ENCODE results near the gene MKI67. TPM values are rescaled to one million over a fixed set of nuclear protein-coding genes. Genes with fewer than 3 reads are reported as not detected.

The MKI67 gene
- total and polyA plus RNA-seq, 2 of the 13 experiments (the other 11 are each of a cell fraction or from before 2014, with no cell fraction given): 6.7 to 22.9 TPM

- TF ChIP-seq, protein P1, sequence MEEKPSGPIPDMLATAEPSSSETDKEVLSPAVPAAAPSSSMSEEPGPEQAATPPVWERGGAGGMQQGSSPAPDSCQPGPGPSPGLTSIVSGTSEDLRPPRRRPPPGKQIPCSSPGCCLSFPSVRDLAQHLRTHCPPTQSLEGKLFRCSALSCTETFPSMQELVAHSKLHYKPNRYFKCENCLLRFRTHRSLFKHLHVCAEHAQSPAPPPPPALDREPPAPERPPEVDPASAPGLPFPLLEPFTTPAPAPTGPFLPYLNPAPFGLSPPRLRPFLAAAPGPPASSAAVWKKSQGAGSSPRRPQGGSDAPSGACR (CRISPR knock-in tag; IDR thresholded peaks at IDR 0.05): no peak
- no peak for TF ChIP-seq MEIS1 (CRISPR knock-in tag; IDR thresholded peaks at IDR 0.05; ENCODE audit: borderline replicate concordance)
These were observed 79.3 kb downstream of the MKI67 start (continued) for GRCh38 chr10:128046953-128047290.

Other genes starting within 250 kb of the MKI67 start
- not detected in 2 replicates for gene CLRN3, start 233.5 kb downstream of the MKI67 start, total RNA-seq (2016; rRNA removed; fragmentation: Illumina TruSeq; extraction: Trizol)
- gene CLRN3, start 233.5 kb downstream of the MKI67 start, polyA plus RNA-seq (2011; rRNA removed): not detected in 2 replicates
- gene PTPRE, start 219.3 kb downstream of the MKI67 start, total RNA-seq (2016; rRNA removed; fragmentation: Illumina TruSeq; extraction: Trizol): 0.02 TPM in 1 of 2 replicates, not detected in the other
- gene PTPRE, start 219.3 kb downstream of the MKI67 start, polyA plus RNA-seq (2011; rRNA removed): 0.01 and 0.04 TPM in 2 replicates